NB4 (cell line): ENCODE data around the gene DOCK4.
A peak's percentile ranks its signal among the peaks of the same experiment; 100 is the strongest.

Experiments
- DNase-seq: peaks from one replicate; pipeline ENCODE4 v3.0.0; 2010; ENCODE audit warnings: low read depth
- H3K4me3 ChIP-seq: one replicate; pipeline ENCODE4 v1.5.1; 2011; ENCODE audit warnings: mild to moderate bottlenecking, low read depth, low read length, moderate library complexity
- CTCF ChIP-seq: IDR thresholded peaks from one replicate; pipeline ENCODE4 v1.5.1; 2012; ENCODE audit warnings: low read depth, low read length
- MAX ChIP-seq: IDR thresholded peaks from 2 replicates; pipeline ENCODE4 v1.6.1; 2011; ENCODE audit warnings: low read depth, low read length
- MYC ChIP-seq: IDR thresholded peaks from 2 replicates; pipeline ENCODE4 v1.6.1; 2011; ENCODE audit warnings: low read depth, low read length
- POLR2A ChIP-seq: IDR thresholded peaks from 2 replicates; pipeline ENCODE4 v1.6.1; 2011; ENCODE audit warnings: mild to moderate bottlenecking; ENCODE audit not compliant: insufficient read length; ENCODE audit errors: extremely low read depth

Gene DOCK4

GRCh38 chr7:111987115-111987826 lies 218.9 kb downstream of the DOCK4 start:
- DNase-seq: peak; percentile 80
- TF ChIP-seq MAX (peak; percentile 42), POLR2A (no peak), CTCF (no peak), MYC (peak; percentile 44; the same call in 1 of the 2 replicates)
- peak overlapping the region; percentile 14 for H3K4me3 ChIP-seq

- DNase-seq: no peak
- no peak for TF ChIP-seq MYC
- TF ChIP-seq CTCF: no peak
- TF ChIP-seq MAX: no peak
- no peak for TF ChIP-seq POLR2A
- H3K4me3 ChIP-seq: no peak overlapping the region
These were observed 219.6 kb downstream of the DOCK4 start for GRCh38 chr7:111986601-111987000.

- H3K4me3 ChIP-seq: no peak overlapping the region
- TF ChIP-seq MYC: no peak
- TF ChIP-seq CTCF: no peak
- TF ChIP-seq MAX: no peak
- no peak for TF ChIP-seq POLR2A
- DNase-seq: no peak
These were observed 220.4 kb downstream of the DOCK4 start for GRCh38 chr7:111985798-111986197.

- DNase-seq: no peak
- TF ChIP-seq MAX: no peak
- TF ChIP-seq POLR2A: no peak
These were observed 223.4 kb downstream of the DOCK4 start for GRCh38 chr7:111982804-111983203.

GRCh38 chr7:111982133-111982532 lies 224.1 kb downstream of the DOCK4 start:
- TF ChIP-seq MAX (no peak), CTCF (no peak), POLR2A (no peak), MYC (no peak)
- H3K4me3 ChIP-seq: no peak overlapping the region
- DNase-seq: no peak

More at GRCh38 chr7:111982804-111983203, 223.4 kb downstream of the DOCK4 start:
- no peak overlapping the region for H3K4me3 ChIP-seq

- no peak for DNase-seq
These were observed 225.5 kb downstream of the DOCK4 start for GRCh38 chr7:111980725-111981124.

More at GRCh38 chr7:111980725-111981124, 225.5 kb downstream of the DOCK4 start:
- TF ChIP-seq CTCF (no peak), POLR2A (no peak), MAX (no peak), MYC (no peak)
- H3K4me3 ChIP-seq: no peak overlapping the region
